ENCODE data around the gene SLC39A10.

- no peak for TF ChIP-seq CTCF (IDR thresholded peaks at IDR 0.05)
- TF ChIP-seq EZH2 (IDR thresholded peaks at IDR 0.05; ENCODE audit: borderline replicate concordance, insufficient read depth, low read depth, low read length, poor library complexity, severe bottlenecking): no peak
These were observed 70.1 kb downstream of the SLC39A10 start for GRCh38 chr2:195727106-195727505.
